OCI-LY7 (cell line): Measurements from ENCODE around the gene NCAM1.

Experiments used
- CTCF ChIP-seq: fragments of 200-600 bp; sonication (generic); conservative IDR thresholded peaks from 2 replicates; pipeline ENCODE4 v1.5.1; 2014; ENCODE audit warnings: mild to moderate bottlenecking, antibody characterized with exemption, low read length, moderate library complexity, mixed read lengths
- EZH2phosphoT487 ChIP-seq: fragments of 200-600 bp; sonication (generic); IDR thresholded peaks from 2 replicates; pipeline ENCODE4 v1.6.1; 2018; ENCODE audit warnings: low read depth, borderline replicate concordance, mild to moderate bottlenecking, mixed run types, antibody characterized with exemption, low read length, moderate library complexity, mixed read lengths

DNA sequence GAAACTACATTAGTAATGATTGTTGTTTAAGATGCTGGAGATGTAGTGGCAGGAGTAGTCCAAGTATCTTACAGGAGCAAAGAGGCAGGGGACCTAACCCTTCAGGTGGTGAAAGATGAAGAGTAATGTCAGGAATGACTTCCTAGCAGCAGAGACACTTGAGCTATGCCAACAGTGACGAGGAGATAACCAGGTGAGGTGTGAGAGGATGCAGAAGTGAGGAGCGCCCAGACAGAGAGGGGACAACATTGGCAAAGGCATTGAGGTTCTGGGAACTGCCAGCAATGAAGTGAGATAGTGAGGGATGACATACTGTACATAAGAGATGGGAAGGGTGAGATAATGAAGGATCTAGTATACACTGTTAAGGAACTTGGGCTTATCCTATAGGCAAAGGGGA is 95.8 kb downstream of the NCAM1 start:
- TF ChIP-seq CTCF, result no peak
- TF ChIP-seq EZH2phosphoT487, result no peak
